HL-60/S4 treated with phorbol 12-myristate 13-acetate at 8.2 ng/mL for 4 days and 3 days (cell line): ENCODE measurements around the gene C1QTNF12.

Experiments used
- in situ Hi-C: fragments of 300-500 bp; cut with MboI; formaldehyde crosslinking; loops from 2 replicates; pipeline ENCODE4 v1.15.0; 2022; ENCODE audit warnings: low sequenced_read_pairs

Gene C1QTNF12

GRCh38 chr1:1281533-1282321, 35.2 kb upstream of the C1QTNF12 start:
- in situ Hi-C loops: no loop called here

GRCh38 chr1:1280782-1281481, 34.4 kb upstream of the C1QTNF12 start:
- in situ Hi-C loops: no loop called here

GRCh38 chr1:1279028-1279427, 32.5 kb upstream of the C1QTNF12 start:
- in situ Hi-C loops: no loop called here

GRCh38 chr1:1278620-1279019, 32.1 kb upstream of the C1QTNF12 start:
- in situ Hi-C loops: no loop called here

GRCh38 chr1:1275836-1276235, 29.3 kb upstream of the C1QTNF12 start:
- in situ Hi-C loops: no loop called here

- in situ Hi-C loops: no loop called here
Observed at GRCh38 chr1:1274931-1275431, 28.5 kb upstream of the C1QTNF12 start.

- in situ Hi-C loops: no loop called here
Observed at GRCh38 chr1:1274299-1274930, 27.9 kb upstream of the C1QTNF12 start.

- in situ Hi-C loops: no loop called here
Observed at GRCh38 chr1:1273512-1274298, 27.2 kb upstream of the C1QTNF12 start, which contains the start of gene UBE2J2. UBE2J2 (minus strand) TSS chr1:1273854; CDS start chr1:1267992, 5,862 bp downstream.

GRCh38 chr1:1273209-1273511, 26.6 kb upstream of the C1QTNF12 start:
- in situ Hi-C loops: no loop called here

GRCh38 chr1:1272341-1273208, 26.1 kb upstream of the C1QTNF12 start:
- in situ Hi-C loops: no loop called here

GRCh38 chr1:1270813-1271212, 24.3 kb upstream of the C1QTNF12 start:
- in situ Hi-C loops: no loop called here

GRCh38 chr1:1268284-1268682, 21.8 kb upstream of the C1QTNF12 start:
- in situ Hi-C loops: no loop called here

GRCh38 chr1:1267488-1268283, 21.2 kb upstream of the C1QTNF12 start:
- in situ Hi-C loops: no loop called here

- in situ Hi-C loops: no loop called here
Observed at GRCh38 chr1:1264868-1265272, 18.3 kb upstream of the C1QTNF12 start.

GRCh38 chr1:1264026-1264425, 17.5 kb upstream of the C1QTNF12 start:
- in situ Hi-C loops: no loop called here

- in situ Hi-C loops: no loop called here
Observed at GRCh38 chr1:1262758-1263157, 16.2 kb upstream of the C1QTNF12 start.

GRCh38 chr1:1262071-1262470, 15.5 kb upstream of the C1QTNF12 start:
- in situ Hi-C loops: no loop called here

GRCh38 chr1:1260843-1261560, 14.5 kb upstream of the C1QTNF12 start:
- in situ Hi-C loops: no loop called here
